ENCODE data around the gene TJAP1. TPM values are rescaled to one million over a fixed set of nuclear protein-coding genes. Genes with fewer than 3 reads are reported as not detected.

TJAP1 gene
- total and polyA plus RNA-seq, 2 donors (not counting 1 experiment from before 2014, with no cell fraction given) = 8.9 to 18.9 TPM

DNA sequence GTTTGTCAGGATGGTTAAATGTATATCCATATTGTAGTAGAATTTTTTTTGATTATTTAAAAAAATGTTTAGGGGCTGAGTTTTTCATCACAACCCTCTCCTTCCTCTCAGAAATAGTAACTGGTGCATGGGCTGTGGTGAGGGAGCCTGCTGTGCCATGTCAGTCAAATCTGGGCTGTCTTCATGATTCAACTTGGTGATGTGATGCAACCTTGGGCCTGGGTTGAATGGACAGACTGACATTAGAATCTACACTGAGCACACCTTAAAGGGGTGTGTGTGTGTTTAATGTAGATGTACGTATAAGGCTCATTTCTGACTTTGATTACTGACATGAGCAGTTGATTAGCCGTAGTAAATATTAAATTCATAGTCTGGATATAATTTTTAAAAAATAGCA is 3.7 kb downstream of the TJAP1 start:
- Histone ChIP-seq H4K20me1 (ENCODE audit: control insufficient read depth, extremely low read depth, insufficient read depth, low read length) (no peaks in the 10 kb centered on the region), H3K9ac (ENCODE audit: insufficient read depth, low read length) (no peak overlapping the region), H3K36me3 (ENCODE audit: control insufficient read depth, insufficient read depth, low read length) (peaks cover 2% of the 10 kb centered on the region), H3K4me3 (replicated peaks in 1 of 4; ENCODE audit: control extremely low read depth in 1 of 4, insufficient read depth in 1 of 4, low read depth in 3 of 4, low read length in 4 of 4) (no peak overlapping the region), H3K4me2 (ENCODE audit: extremely low read depth, insufficient read depth, low read length) (no peak overlapping the region), H3K4me1 (ENCODE audit: control insufficient read depth, extremely low read depth, insufficient read depth, low read length) (peaks cover 12% of the 10 kb centered on the region), H3K79me2 (ENCODE audit: control insufficient read depth, insufficient read depth, low read length) (peaks cover 28% of the 10 kb centered on the region), H2AFZ (ENCODE audit: low read length) (no peak overlapping the region), H3K27me3 (ENCODE audit: control insufficient read depth, insufficient read depth, low read length) (no peaks in the 10 kb centered on the region), H3K27ac (ENCODE audit: insufficient read depth, low read length) (no peak overlapping the region), H3K9me3 (ENCODE audit: control insufficient read depth, insufficient read depth, low read depth, low read length) (no peaks in the 10 kb centered on the region)
- DNase-seq (ENCODE audit: low read depth in 2 of 2) = no peak
- no peak for TF ChIP-seq EZH2 (IDR thresholded peaks at IDR 0.05; ENCODE audit: low read length, missing control alignments)
- TF ChIP-seq, protein P1, sequence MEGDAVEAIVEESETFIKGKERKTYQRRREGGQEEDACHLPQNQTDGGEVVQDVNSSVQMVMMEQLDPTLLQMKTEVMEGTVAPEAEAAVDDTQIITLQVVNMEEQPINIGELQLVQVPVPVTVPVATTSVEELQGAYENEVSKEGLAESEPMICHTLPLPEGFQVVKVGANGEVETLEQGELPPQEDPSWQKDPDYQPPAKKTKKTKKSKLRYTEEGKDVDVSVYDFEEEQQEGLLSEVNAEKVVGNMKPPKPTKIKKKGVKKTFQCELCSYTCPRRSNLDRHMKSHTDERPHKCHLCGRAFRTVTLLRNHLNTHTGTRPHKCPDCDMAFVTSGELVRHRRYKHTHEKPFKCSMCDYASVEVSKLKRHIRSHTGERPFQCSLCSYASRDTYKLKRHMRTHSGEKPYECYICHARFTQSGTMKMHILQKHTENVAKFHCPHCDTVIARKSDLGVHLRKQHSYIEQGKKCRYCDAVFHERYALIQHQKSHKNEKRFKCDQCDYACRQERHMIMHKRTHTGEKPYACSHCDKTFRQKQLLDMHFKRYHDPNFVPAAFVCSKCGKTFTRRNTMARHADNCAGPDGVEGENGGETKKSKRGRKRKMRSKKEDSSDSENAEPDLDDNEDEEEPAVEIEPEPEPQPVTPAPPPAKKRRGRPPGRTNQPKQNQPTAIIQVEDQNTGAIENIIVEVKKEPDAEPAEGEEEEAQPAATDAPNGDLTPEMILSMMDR (conservative IDR thresholded peaks at IDR 0.05 in 1 of 2, IDR thresholded peaks at IDR 0.05 in 1 of 2; ENCODE audit: low read depth in 1 of 2, low read length in 2 of 2) = no peak

DNA sequence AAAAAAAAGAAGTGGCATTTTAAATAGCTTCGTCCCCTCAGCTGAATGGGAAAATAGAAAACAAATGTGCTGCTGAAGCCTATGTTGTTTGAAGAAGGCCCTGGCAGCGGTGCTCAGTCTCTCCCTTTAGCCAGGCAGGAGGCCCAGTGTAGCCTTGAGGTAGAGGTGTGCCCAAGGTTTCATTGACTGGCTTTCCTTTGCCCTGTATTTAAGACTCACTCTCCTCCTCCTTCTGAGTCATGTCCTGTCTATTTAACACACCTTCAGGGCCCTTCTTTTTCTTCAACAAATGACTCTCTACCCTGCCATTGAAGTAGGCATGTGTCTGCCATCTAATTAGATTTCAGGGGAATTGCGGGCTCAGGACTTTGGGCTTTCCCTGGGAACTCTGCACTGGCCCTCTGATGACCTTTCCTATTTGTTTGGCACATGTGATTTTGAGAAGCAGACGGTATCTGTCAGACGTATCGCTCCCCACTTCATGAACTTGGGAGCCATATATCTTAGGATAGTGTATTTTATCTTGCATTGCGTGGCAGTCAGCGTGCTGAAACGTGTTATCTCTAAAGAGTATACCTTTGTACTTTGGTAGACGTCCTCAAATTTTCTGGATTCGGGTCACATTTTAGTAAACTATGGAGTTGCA is 4.3 kb downstream of the TJAP1 start:
- Histone ChIP-seq H4K20me1 (ENCODE audit: control insufficient read depth, extremely low read depth, insufficient read depth, low read length) (no peaks in the 10 kb centered on the region), H3K4me3 (replicated peaks in 1 of 4; ENCODE audit: control extremely low read depth in 1 of 4, insufficient read depth in 1 of 4, low read depth in 3 of 4, low read length in 4 of 4) (no peak overlapping the region), H3K27ac (ENCODE audit: insufficient read depth, low read length) (no peak overlapping the region), H2AFZ (ENCODE audit: low read length) (no peak overlapping the region), H3K9ac (ENCODE audit: insufficient read depth, low read length) (no peak overlapping the region), H3K27me3 (ENCODE audit: control insufficient read depth, insufficient read depth, low read length) (no peaks in the 10 kb centered on the region), H3K9me3 (ENCODE audit: control insufficient read depth, insufficient read depth, low read depth, low read length) (no peaks in the 10 kb centered on the region), H3K4me2 (ENCODE audit: extremely low read depth, insufficient read depth, low read length) (no peak overlapping the region), H3K4me1 (ENCODE audit: control insufficient read depth, extremely low read depth, insufficient read depth, low read length) (peaks cover 12% of the 10 kb centered on the region), H3K79me2 (ENCODE audit: control insufficient read depth, insufficient read depth, low read length) (peaks cover 28% of the 10 kb centered on the region), H3K36me3 (ENCODE audit: control insufficient read depth, insufficient read depth, low read length) (peaks cover 2% of the 10 kb centered on the region)
- no peak for DNase-seq (ENCODE audit: low read depth in 2 of 2)
- TF ChIP-seq, protein P1 (conservative IDR thresholded peaks at IDR 0.05 in 1 of 2, IDR thresholded peaks at IDR 0.05 in 1 of 2; ENCODE audit: low read depth in 1 of 2, low read length in 2 of 2) = no peak
- no peak for TF ChIP-seq EZH2 (IDR thresholded peaks at IDR 0.05; ENCODE audit: low read length, missing control alignments)

DNA sequence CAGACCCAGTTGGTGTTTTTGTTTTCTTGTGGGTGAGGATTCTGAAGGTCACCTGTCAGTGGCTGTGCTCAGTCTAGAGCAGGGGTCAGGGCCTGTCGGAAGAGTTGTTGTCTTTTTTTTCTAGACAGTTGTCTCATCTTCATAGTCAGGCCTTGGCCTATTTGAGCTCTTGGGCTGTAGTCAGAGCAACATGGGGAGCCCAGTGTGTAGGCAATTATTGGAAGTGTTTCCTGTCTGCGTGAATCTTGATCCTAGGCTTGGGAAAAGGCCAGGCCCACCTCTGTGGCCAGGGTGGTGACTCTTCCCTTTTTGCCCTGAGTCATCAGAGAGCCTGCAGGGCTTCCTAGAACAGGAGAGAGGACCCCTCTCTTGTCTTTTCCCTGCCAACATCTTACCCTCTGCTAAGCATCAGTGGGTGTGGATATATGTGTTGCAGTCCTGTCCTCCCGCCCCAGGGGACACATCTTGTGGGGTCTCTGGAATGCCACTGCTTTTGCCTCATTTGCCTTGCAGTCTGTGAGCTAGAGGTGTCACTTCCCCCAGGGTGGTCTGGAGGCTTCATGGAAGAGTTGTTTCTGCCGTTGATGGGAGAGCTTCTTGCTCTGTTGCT is 11.4 kb downstream of the TJAP1 start:
- H2AFZ ChIP-seq (ENCODE audit: low read length) = no peak overlapping the region
- DNase-seq (ENCODE audit: low read depth in 2 of 2) = peak in 1 of 2 donors; percentile 19

More for the DNA sequence above, 11.4 kb downstream of the TJAP1 start:
- H3K36me3 ChIP-seq (ENCODE audit: control insufficient read depth, insufficient read depth, low read length) = no peaks in the 10 kb centered on the region
- no peaks in the 10 kb centered on the region for H4K20me1 ChIP-seq (ENCODE audit: control insufficient read depth, extremely low read depth, insufficient read depth, low read length)
- no peaks in the 10 kb centered on the region for H3K27me3 ChIP-seq (ENCODE audit: control insufficient read depth, insufficient read depth, low read length)
- no peak overlapping the region for H3K27ac ChIP-seq (ENCODE audit: insufficient read depth, low read length)
- TF ChIP-seq EZH2 (IDR thresholded peaks at IDR 0.05; ENCODE audit: low read length, missing control alignments) = no peak
- TF ChIP-seq, protein P1 (conservative IDR thresholded peaks at IDR 0.05 in 1 of 2, IDR thresholded peaks at IDR 0.05 in 1 of 2; ENCODE audit: low read depth in 1 of 2, low read length in 2 of 2) = no peak
- peak overlapping the region; percentile 32 for H3K4me2 ChIP-seq (ENCODE audit: extremely low read depth, insufficient read depth, low read length)
- H3K79me2 ChIP-seq (ENCODE audit: control insufficient read depth, insufficient read depth, low read length) = peaks cover 12% of the 10 kb centered on the region
- H3K4me3 ChIP-seq (replicated peaks in 1 of 4; ENCODE audit: control extremely low read depth in 1 of 4, insufficient read depth in 1 of 4, low read depth in 3 of 4, low read length in 4 of 4) = no peak overlapping the region
- no peaks in the 10 kb centered on the region for H3K9me3 ChIP-seq (ENCODE audit: control insufficient read depth, insufficient read depth, low read depth, low read length)
- peaks cover 13% of the 10 kb centered on the region for H3K4me1 ChIP-seq (ENCODE audit: control insufficient read depth, extremely low read depth, insufficient read depth, low read length)
- H3K9ac ChIP-seq (ENCODE audit: insufficient read depth, low read length) = no peak overlapping the region

Data from fibroblast of lung (primary cell).